Peyer's patch (tissue), 4 donors: ENCODE data around the gene AOAH.

Experiments used
- CTCF ChIP-seq, 6 experiments: fragments of 450-650 bp in 4 of 6; fragments of 200-600 bp in 2 of 6; sonication (generic) in 1 of 6; IDR thresholded peaks; one replicate each; pipeline ENCODE4 v1.5.1; 2017 to 2019; ENCODE audit warnings: antibody characterized with exemption in 6 of 6, mild to moderate bottlenecking in 3 of 6, moderate library complexity in 1 of 6
- POLR2A ChIP-seq, 2 donors: fragments of 450-650 bp; IDR thresholded peaks; one replicate each; pipeline ENCODE4 v1.5.1; 2017; ENCODE audit warnings: antibody characterized with exemption in 2 of 2, mild to moderate bottlenecking in 2 of 2, moderate library complexity in 2 of 2

- TF ChIP-seq CTCF (IDR thresholded peaks at IDR 0.05) (no peak), POLR2A (IDR thresholded peaks at IDR 0.05) (no peak)
Measured at GRCh38 chr7:36663481-36663880, 60.8 kb downstream of the AOAH start.
